Measurements from ENCODE around the gene PTGDR2. TPM values are rescaled to one million over a fixed set of nuclear protein-coding genes. Genes with fewer than 3 reads are reported as not detected.

Gene PTGDR2
- total RNA-seq, 1 donor from 2014 or later: 0.12 TPM

GRCh38 chr11:60899046-60899936 lies 43.5 kb upstream of the PTGDR2 start:
- Mint-ChIP-seq H3K4me3 (ENCODE audit: unreplicated experiment) (no peak overlapping the region), H3K27ac (ENCODE audit: unreplicated experiment) (peak overlapping the region; percentile 49), H3K36me3 (ENCODE audit: low read depth) (peaks cover 35% of the 10 kb centered on the region), H3K9me3 (ENCODE audit: low read depth) (no peaks in the 10 kb centered on the region), H3K27me3 (ENCODE audit: low read depth) (no peaks in the 10 kb centered on the region), H3K4me1 (ENCODE audit: low read depth) (peaks cover 4% of the 10 kb centered on the region)
- TF ChIP-seq CTCF (IDR thresholded peaks at IDR 0.05): peak; percentile 94
- no peak for DNase-seq (ENCODE audit: low spot score)

- DNase-seq (ENCODE audit: low spot score): no peak
- H3K36me3 Mint-ChIP-seq (ENCODE audit: low read depth): peaks cover 36% of the 10 kb centered on the region
- no peaks in the 10 kb centered on the region for H3K27me3 Mint-ChIP-seq (ENCODE audit: low read depth)
- H3K9me3 Mint-ChIP-seq (ENCODE audit: low read depth): no peaks in the 10 kb centered on the region
- H3K4me3 Mint-ChIP-seq (ENCODE audit: unreplicated experiment): no peak overlapping the region
- H3K27ac Mint-ChIP-seq (ENCODE audit: unreplicated experiment): no peak overlapping the region
- no peaks in the 10 kb centered on the region for H3K4me1 Mint-ChIP-seq (ENCODE audit: low read depth)
- no peak for TF ChIP-seq CTCF (IDR thresholded peaks at IDR 0.05)
Observed at GRCh38 chr11:60897496-60897895, 41.7 kb upstream of the PTGDR2 start.

- DNase-seq (ENCODE audit: low spot score): no peak
- no peak overlapping the region for H3K27ac Mint-ChIP-seq (ENCODE audit: unreplicated experiment)
- no peak overlapping the region for H3K4me3 Mint-ChIP-seq (ENCODE audit: unreplicated experiment)
- H3K36me3 Mint-ChIP-seq (ENCODE audit: low read depth): peaks cover 30% of the 10 kb centered on the region
- H3K9me3 Mint-ChIP-seq (ENCODE audit: low read depth): no peaks in the 10 kb centered on the region
- H3K4me1 Mint-ChIP-seq (ENCODE audit: low read depth): no peaks in the 10 kb centered on the region
- TF ChIP-seq CTCF (IDR thresholded peaks at IDR 0.05): no peak
- H3K27me3 Mint-ChIP-seq (ENCODE audit: low read depth): no peaks in the 10 kb centered on the region
Observed at GRCh38 chr11:60895687-60896086, 39.9 kb upstream of the PTGDR2 start.

- no peak for DNase-seq (ENCODE audit: low spot score)
- peaks cover 17% of the 10 kb centered on the region for H3K36me3 Mint-ChIP-seq (ENCODE audit: low read depth)
- H3K27me3 Mint-ChIP-seq (ENCODE audit: low read depth): no peaks in the 10 kb centered on the region
- H3K27ac Mint-ChIP-seq (ENCODE audit: unreplicated experiment): no peak overlapping the region
- no peaks in the 10 kb centered on the region for H3K4me1 Mint-ChIP-seq (ENCODE audit: low read depth)
- H3K4me3 Mint-ChIP-seq (ENCODE audit: unreplicated experiment): no peak overlapping the region
- no peak for TF ChIP-seq CTCF (IDR thresholded peaks at IDR 0.05)
- H3K9me3 Mint-ChIP-seq (ENCODE audit: low read depth): no peaks in the 10 kb centered on the region
Observed at GRCh38 chr11:60891103-60891741, 35.5 kb upstream of the PTGDR2 start.

- peaks cover 13% of the 10 kb centered on the region for H3K36me3 Mint-ChIP-seq (ENCODE audit: low read depth)
Observed at GRCh38 chr11:60890696-60891095, 34.9 kb upstream of the PTGDR2 start.

More at GRCh38 chr11:60890696-60891095, 34.9 kb upstream of the PTGDR2 start:
- no peak for TF ChIP-seq CTCF (IDR thresholded peaks at IDR 0.05)
- no peak overlapping the region for H3K27ac Mint-ChIP-seq (ENCODE audit: unreplicated experiment)
- H3K4me3 Mint-ChIP-seq (ENCODE audit: unreplicated experiment): no peak overlapping the region
- H3K9me3 Mint-ChIP-seq (ENCODE audit: low read depth): no peaks in the 10 kb centered on the region
- H3K27me3 Mint-ChIP-seq (ENCODE audit: low read depth): no peaks in the 10 kb centered on the region
- H3K4me1 Mint-ChIP-seq (ENCODE audit: low read depth): no peaks in the 10 kb centered on the region
- DNase-seq (ENCODE audit: low spot score): no peak

Data from chondrocyte (in vitro differentiated cells).